Measurements from ENCODE around the gene ERBB4. TPM values are rescaled to one million over a fixed set of nuclear protein-coding genes. Genes with fewer than 3 reads are reported as not detected.

The ERBB4 gene
- total and polyA plus RNA-seq, 10 of the 15 experiments (the other 5 are each of a cell fraction or from before 2014, with no cell fraction given) = under 0.01 to 0.23 (median 0.01) TPM; not detected in 4

DNA sequence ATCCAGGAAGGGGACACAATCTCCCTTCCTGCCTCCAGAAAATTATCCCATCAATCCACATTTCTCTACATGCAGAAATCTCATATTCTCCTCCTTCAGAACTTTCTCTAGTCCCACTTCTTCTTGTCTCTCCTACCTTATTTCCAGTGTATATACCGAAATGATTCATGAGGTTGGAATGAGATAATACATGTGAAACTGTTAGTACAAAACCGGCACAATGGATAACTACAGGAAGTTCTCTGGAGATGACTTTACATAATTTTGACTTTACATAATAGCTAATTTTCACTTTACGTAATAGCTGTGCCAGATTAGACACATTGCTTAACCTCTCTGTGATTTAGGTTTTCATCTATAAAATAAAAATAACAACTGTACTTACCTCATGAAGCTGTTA, 801.3 kb downstream of the ERBB4 start:
- Histone ChIP-seq H3K4me3 (no peak overlapping the region), H3K79me2 (ENCODE audit: control insufficient read depth, insufficient read depth, low read length) (no peaks in the 10 kb centered on the region), H3K4me2 (ENCODE audit: control insufficient read depth, insufficient read depth) (no peak overlapping the region), H3K9me3 (replicated peaks; ENCODE audit: control insufficient read depth, insufficient read depth, low read length) (no peaks in the 10 kb centered on the region), H3K27me3 (replicated peaks in 1 of 2; ENCODE audit: control insufficient read depth in 2 of 2, insufficient read depth in 2 of 2, low read length in 1 of 2) (no peaks in the 10 kb centered on the region), H3K27ac (ENCODE audit: control insufficient read depth, insufficient read depth) (no peak overlapping the region), H3K36me3 (ENCODE audit: control insufficient read depth in 2 of 2, insufficient read depth in 2 of 2, low read length in 1 of 2) (no peaks in the 10 kb centered on the region), H3K4me1 (ENCODE audit: control insufficient read depth, insufficient read depth, low read length) (no peaks in the 10 kb centered on the region), H4K20me1 (ENCODE audit: control insufficient read depth, insufficient read depth) (no peaks in the 10 kb centered on the region), H3K9ac (ENCODE audit: control insufficient read depth, insufficient read depth, low read length) (no peak overlapping the region), H2AFZ (ENCODE audit: control insufficient read depth, low read depth, low read length) (no peak overlapping the region)
- ATAC-seq (no peak), FAIRE-seq (no peak), DNase-seq (ENCODE audit: low read depth, low spot score) (no peak)
- POLR2A ChIA-PET = no interaction called here
- RAD21 ChIA-PET (ENCODE audit: unreplicated experiment) = no interaction called here
- intact Hi-C loops (cut with micrococcal nuclease; ENCODE audit: unreplicated experiment) = no loop called here
- BruUV-seq (replicated peaks) = no TSS peak
- in situ Hi-C loops (cut with MboI) = no loop called here
- WGBS (ENCODE audit: insufficient coverage, insufficient replicate concordance, low lambda C conversion rate, missing lambda C conversion rate) = 30% methylated on average over 3 of the region's 3 CpGs
- SMC1A ChIA-PET (ENCODE audit: uncharacterized antibody, unreplicated experiment) = interaction anchor here (1.1 kb wide), 1 partner anchor 56 kb away, joined by 3 read pairs; no protein-coding TSS in a partner anchor
- CTCF ChIA-PET = interaction anchor here (1.4 to 1.5 kb wide), 2 partner anchors 8 to 830 kb away, joined by 3 to 5 read pairs; no protein-coding TSS in a partner anchor
- TF ChIP-seq, protein P1, sequence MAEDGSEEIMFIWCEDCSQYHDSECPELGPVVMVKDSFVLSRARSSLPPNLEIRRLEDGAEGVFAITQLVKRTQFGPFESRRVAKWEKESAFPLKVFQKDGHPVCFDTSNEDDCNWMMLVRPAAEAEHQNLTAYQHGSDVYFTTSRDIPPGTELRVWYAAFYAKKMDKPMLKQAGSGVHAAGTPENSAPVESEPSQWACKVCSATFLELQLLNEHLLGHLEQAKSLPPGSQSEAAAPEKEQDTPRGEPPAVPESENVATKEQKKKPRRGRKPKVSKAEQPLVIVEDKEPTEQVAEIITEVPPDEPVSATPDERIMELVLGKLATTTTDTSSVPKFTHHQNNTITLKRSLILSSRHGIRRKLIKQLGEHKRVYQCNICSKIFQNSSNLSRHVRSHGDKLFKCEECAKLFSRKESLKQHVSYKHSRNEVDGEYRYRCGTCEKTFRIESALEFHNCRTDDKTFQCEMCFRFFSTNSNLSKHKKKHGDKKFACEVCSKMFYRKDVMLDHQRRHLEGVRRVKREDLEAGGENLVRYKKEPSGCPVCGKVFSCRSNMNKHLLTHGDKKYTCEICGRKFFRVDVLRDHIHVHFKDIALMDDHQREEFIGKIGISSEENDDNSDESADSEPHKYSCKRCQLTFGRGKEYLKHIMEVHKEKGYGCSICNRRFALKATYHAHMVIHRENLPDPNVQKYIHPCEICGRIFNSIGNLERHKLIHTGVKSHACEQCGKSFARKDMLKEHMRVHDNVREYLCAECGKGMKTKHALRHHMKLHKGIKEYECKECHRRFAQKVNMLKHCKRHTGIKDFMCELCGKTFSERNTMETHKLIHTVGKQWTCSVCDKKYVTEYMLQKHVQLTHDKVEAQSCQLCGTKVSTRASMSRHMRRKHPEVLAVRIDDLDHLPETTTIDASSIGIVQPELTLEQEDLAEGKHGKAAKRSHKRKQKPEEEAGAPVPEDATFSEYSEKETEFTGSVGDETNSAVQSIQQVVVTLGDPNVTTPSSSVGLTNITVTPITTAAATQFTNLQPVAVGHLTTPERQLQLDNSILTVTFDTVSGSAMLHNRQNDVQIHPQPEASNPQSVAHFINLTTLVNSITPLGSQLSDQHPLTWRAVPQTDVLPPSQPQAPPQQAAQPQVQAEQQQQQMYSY (CRISPR knock-in tag; IDR thresholded peaks at IDR 0.05) = no peak
- TF ChIP-seq, protein P2, sequence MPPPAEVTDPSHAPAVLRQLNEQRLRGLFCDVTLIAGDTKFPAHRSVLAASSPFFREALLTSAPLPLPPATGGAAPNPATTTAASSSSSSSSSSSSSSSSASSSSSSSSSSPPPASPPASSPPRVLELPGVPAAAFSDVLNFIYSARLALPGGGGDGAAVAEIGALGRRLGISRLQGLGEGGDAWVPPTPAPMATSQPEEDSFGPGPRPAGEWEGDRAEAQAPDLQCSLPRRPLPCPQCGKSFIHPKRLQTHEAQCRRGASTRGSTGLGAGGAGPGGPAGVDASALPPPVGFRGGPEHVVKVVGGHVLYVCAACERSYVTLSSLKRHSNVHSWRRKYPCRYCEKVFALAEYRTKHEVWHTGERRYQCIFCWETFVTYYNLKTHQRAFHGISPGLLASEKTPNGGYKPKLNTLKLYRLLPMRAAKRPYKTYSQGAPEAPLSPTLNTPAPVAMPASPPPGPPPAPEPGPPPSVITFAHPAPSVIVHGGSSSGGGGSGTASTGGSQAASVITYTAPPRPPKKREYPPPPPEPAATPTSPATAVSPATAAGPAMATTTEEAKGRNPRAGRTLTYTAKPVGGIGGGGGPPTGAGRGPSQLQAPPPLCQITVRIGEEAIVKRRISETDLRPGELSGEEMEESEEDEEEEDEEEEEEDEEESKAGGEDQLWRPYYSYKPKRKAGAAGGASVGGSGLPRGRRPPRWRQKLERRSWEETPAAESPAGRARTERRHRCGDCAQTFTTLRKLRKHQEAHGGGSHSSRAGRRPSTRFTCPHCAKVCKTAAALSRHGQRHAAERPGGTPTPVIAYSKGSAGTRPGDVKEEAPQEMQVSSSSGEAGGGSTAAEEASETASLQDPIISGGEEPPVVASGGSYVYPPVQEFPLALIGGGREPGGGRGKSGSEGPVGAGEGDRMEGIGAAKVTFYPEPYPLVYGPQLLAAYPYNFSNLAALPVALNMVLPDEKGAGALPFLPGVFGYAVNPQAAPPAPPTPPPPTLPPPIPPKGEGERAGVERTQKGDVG (CRISPR knock-in tag; IDR thresholded peaks at IDR 0.05) = no peak
- TF ChIP-seq ASH2L (IDR thresholded peaks at IDR 0.05; ENCODE audit: borderline replicate concordance, low read depth) (no peak), JUND (IDR thresholded peaks at IDR 0.05; ENCODE audit: low read depth, low read length) (no peak), POLR2A (IDR thresholded peaks at IDR 0.05; ENCODE audit: low read depth, low read length) (no peak), HDAC6 (IDR thresholded peaks at IDR 0.05; ENCODE audit: unreplicated experiment) (no peak), BCL11A (IDR thresholded peaks at IDR 0.05; ENCODE audit: low read depth, low read length) (no peak), SUZ12 (IDR thresholded peaks at IDR 0.05; ENCODE audit: unreplicated experiment) (no peak), PAX8 (IDR thresholded peaks at IDR 0.05) (no peak), RBBP5 (conservative IDR thresholded peaks at IDR 0.05) (no peak), TCF12 (IDR thresholded peaks at IDR 0.05; ENCODE audit: low read depth, low read length) (no peak)
- TF ChIP-seq, protein P3, sequence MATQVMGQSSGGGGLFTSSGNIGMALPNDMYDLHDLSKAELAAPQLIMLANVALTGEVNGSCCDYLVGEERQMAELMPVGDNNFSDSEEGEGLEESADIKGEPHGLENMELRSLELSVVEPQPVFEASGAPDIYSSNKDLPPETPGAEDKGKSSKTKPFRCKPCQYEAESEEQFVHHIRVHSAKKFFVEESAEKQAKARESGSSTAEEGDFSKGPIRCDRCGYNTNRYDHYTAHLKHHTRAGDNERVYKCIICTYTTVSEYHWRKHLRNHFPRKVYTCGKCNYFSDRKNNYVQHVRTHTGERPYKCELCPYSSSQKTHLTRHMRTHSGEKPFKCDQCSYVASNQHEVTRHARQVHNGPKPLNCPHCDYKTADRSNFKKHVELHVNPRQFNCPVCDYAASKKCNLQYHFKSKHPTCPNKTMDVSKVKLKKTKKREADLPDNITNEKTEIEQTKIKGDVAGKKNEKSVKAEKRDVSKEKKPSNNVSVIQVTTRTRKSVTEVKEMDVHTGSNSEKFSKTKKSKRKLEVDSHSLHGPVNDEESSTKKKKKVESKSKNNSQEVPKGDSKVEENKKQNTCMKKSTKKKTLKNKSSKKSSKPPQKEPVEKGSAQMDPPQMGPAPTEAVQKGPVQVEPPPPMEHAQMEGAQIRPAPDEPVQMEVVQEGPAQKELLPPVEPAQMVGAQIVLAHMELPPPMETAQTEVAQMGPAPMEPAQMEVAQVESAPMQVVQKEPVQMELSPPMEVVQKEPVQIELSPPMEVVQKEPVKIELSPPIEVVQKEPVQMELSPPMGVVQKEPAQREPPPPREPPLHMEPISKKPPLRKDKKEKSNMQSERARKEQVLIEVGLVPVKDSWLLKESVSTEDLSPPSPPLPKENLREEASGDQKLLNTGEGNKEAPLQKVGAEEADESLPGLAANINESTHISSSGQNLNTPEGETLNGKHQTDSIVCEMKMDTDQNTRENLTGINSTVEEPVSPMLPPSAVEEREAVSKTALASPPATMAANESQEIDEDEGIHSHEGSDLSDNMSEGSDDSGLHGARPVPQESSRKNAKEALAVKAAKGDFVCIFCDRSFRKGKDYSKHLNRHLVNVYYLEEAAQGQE (IDR thresholded peaks at IDR 0.05; ENCODE audit: low read depth, low read length) = no peak
- TF ChIP-seq, protein P4, sequence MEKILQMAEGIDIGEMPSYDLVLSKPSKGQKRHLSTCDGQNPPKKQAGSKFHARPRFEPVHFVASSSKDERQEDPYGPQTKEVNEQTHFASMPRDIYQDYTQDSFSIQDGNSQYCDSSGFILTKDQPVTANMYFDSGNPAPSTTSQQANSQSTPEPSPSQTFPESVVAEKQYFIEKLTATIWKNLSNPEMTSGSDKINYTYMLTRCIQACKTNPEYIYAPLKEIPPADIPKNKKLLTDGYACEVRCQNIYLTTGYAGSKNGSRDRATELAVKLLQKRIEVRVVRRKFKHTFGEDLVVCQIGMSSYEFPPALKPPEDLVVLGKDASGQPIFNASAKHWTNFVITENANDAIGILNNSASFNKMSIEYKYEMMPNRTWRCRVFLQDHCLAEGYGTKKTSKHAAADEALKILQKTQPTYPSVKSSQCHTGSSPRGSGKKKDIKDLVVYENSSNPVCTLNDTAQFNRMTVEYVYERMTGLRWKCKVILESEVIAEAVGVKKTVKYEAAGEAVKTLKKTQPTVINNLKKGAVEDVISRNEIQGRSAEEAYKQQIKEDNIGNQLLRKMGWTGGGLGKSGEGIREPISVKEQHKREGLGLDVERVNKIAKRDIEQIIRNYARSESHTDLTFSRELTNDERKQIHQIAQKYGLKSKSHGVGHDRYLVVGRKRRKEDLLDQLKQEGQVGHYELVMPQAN (conservative IDR thresholded peaks at IDR 0.05) = no peak
